Fibroblast of skin of left biceps (primary cell): ENCODE data around the gene SYT8.

Experiments
- DNase-seq, 2 experiments: peaks; one replicate each; pipeline ENCODE4 v3.0.0-alpha.2; 2013; ENCODE audit warnings: low read depth in 2 of 2

The SYT8 gene

GRCh38 chr11:1845095-1845429, 10.3 kb downstream of the SYT8 start:
- no peak for DNase-seq

- DNase-seq = no peak
Measured at GRCh38 chr11:1845561-1846452, 11.0 kb downstream of the SYT8 start.

GRCh38 chr11:1846453-1846932, 11.7 kb downstream of the SYT8 start:
- no peak for DNase-seq

- no peak for DNase-seq
Measured at GRCh38 chr11:1847006-1847735, 12.4 kb downstream of the SYT8 start.

- DNase-seq = no peak
Measured at GRCh38 chr11:1847926-1848639, 13.3 kb downstream of the SYT8 start.

GRCh38 chr11:1848640-1849430, 14.0 kb downstream of the SYT8 start:
- DNase-seq = no peak

GRCh38 chr11:1851468-1852180, 16.8 kb downstream of the SYT8 start:
- DNase-seq = no peak

GRCh38 chr11:1852271-1852876, 17.6 kb downstream of the SYT8 start:
- no peak for DNase-seq

GRCh38 chr11:1852877-1853276, 18.1 kb downstream of the SYT8 start, which contains the start of gene LSP1:
Gene LSP1, plus strand, starts transcription at chr11:1853084. Its CDS starts 61 bp downstream, at chr11:1853145.
- no peak for DNase-seq

GRCh38 chr11:1853376-1854131, 18.8 kb downstream of the SYT8 start:
- no peak for DNase-seq

- DNase-seq = no peak
Measured at GRCh38 chr11:1854132-1854948, 19.6 kb downstream of the SYT8 start.

GRCh38 chr11:1854949-1855885, 20.4 kb downstream of the SYT8 start:
- DNase-seq = no peak

- no peak for DNase-seq
Measured at GRCh38 chr11:1855886-1856265, 21.1 kb downstream of the SYT8 start.

- DNase-seq = no peak
Measured at GRCh38 chr11:1856306-1857005, 21.7 kb downstream of the SYT8 start.

- no peak for DNase-seq
Measured at GRCh38 chr11:1857064-1857463, 22.3 kb downstream of the SYT8 start.

GRCh38 chr11:1858154-1858553, 23.4 kb downstream of the SYT8 start:
- no peak for DNase-seq

GRCh38 chr11:1858576-1858975, 23.8 kb downstream of the SYT8 start:
- no peak for DNase-seq
